ENCODE data around the gene INSYN1.

DNA sequence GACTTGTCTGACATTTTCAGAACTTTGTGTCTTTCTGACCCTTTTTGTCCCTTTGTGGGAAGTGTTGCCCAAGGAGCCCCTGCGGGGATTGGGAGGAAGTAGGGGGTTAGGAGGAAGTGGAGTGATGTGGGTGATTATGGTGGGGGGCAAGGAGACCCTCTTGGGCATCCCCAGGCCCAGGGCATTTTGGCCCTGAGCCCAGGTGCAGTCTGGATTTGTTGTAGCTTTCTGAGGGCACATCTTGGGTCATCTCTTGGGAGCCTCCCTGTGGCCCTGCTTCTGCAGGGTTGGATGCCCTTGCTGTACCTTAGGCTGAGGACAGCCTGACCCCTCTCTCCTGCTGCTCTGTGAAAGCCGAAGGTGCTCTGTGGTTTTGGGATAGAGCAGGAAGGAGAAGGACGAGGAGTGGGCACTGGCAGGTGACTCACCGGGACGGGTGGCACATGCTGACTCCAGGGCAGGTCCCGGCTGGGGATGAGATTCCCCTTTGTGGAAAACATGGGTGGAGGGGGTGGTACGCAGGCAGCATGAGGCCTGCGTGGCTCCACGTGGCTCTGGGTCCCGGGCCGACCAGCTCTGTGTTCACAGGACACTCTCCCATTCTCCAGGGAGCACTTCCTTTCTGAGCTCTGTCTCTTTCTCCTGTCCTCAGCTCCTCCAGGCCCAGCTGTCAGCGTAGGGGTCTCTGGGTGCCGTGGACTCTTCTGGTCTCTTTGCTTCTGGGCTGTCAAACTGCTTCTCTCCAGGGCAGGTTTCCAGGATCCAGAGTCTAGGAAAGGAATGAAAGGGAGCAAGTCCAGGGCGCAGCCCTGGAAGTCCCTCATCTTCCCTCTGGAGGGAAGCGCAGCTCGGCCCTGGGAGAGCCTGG, 57.1 kb downstream of the INSYN1 start:
- TF ChIP-seq POLR2A (IDR thresholded peaks at IDR 0.05), result no peak
- TF ChIP-seq, protein P1, sequence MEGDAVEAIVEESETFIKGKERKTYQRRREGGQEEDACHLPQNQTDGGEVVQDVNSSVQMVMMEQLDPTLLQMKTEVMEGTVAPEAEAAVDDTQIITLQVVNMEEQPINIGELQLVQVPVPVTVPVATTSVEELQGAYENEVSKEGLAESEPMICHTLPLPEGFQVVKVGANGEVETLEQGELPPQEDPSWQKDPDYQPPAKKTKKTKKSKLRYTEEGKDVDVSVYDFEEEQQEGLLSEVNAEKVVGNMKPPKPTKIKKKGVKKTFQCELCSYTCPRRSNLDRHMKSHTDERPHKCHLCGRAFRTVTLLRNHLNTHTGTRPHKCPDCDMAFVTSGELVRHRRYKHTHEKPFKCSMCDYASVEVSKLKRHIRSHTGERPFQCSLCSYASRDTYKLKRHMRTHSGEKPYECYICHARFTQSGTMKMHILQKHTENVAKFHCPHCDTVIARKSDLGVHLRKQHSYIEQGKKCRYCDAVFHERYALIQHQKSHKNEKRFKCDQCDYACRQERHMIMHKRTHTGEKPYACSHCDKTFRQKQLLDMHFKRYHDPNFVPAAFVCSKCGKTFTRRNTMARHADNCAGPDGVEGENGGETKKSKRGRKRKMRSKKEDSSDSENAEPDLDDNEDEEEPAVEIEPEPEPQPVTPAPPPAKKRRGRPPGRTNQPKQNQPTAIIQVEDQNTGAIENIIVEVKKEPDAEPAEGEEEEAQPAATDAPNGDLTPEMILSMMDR (IDR thresholded peaks at IDR 0.05), result no peak
- TF ChIP-seq POLR2AphosphoS5 (IDR thresholded peaks at IDR 0.05), result no peak

Data from prostate gland (tissue), 2 donors.